Measurements from ENCODE around the gene YRDC.

Gene YRDC

DNA sequence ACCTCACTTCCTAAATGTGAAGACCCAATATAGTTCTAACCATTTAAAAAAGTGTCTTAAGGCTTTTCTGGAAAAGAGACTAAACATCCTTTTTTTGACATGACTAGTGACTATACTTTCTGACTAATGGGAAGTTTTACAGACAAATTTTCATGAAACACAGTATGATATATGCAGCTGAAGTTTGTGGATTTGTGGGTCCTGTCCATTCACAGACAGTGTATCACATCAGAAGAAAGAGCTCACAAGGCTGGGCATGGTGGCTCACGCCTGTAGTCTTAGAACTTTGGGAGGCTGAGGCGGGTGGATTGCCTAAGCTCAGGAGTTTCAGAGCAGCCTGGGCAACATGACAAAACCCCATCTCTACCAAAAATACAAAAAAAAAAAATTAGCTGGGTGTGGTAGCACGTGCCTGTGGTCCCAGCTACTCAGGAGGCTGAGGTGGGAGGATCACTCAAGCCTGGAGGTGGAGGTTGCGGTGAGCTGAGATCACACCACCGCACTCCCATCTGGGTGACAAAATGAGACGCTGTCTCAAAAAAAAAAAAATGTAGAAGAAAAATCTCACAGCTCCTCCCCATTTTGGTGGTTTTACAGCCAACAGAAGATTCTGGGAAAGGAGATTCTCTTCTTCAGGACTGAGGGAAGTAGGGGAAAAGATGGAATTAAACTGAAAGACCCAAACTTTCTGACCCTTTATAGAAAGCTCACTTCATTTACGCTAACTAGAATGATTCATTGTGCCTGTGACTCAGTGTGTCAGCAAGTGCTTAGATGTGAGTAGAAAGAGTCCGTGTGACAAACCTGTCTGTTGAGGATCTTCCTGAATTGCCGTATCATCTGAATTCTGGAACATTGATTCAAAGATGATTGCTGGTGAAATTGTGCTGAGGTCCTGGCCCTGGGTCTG, 15.2 kb upstream of the YRDC start:
- DNase-seq (ENCODE audit: low read depth): no peak

GRCh38 chr1:37821481-37821880, 13.5 kb upstream of the YRDC start:
- no peak for DNase-seq (ENCODE audit: low read depth)

DNA sequence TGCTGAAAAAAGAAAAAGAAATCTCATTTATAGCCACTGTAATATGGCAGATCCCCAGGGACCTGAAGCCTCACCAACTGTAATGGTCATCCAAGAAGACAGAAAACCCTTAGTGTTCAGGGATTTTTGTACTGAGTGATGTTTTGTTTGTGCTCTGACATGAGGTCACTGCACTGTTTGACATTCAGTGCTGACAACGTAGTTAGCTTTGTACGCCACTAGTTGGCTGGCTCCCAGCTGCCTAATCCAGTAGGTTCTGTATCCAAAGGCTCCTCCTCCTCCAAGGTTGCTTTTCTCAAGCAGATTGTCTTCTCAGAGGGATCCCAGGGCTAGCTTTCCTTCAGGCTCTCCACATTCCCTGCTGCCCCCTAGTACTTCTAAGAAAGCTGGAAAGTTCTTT, 9.5 kb upstream of the YRDC start:
- DNase-seq (ENCODE audit: low read depth): no peak

GRCh38 chr1:37814252-37814651, 6.2 kb upstream of the YRDC start:
- DNase-seq (ENCODE audit: low read depth): no peak

DNA sequence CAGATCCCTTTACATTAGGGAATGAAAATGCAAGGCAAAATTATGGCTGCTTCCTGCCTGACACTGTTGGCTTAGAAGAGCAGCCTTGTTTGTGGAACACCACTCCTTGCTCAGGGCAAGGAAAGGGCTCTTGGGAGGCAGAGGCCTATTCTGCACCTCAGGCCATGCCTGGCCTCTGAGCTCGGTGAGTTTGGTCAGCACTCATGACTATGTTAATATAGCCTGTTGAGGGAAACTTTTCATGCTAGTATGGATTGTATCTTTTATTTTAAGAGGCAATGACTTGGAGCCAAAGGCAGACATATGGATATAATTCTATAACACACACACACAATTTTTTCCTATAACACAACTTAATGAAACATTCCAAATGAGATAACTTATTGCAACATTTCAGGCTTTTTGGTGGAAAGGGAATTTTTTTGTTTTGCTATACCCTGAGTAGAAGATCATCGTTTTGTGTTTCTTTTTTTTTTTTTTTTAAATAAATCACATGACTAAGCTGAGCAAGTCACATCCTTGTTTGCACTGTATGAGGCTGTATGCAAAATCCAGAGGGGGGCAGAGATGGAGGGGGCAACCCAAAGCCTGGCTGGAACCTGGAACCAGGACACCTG, 5.6 kb upstream of the YRDC start:
- DNase-seq (ENCODE audit: low read depth): no peak

GRCh38 chr1:37811027-37811655, 3.1 kb upstream of the YRDC start:
- no peak for DNase-seq (ENCODE audit: low read depth)

GRCh38 chr1:37809942-37810341, 1.9 kb upstream of the YRDC start:
- DNase-seq (ENCODE audit: low read depth): no peak

DNA sequence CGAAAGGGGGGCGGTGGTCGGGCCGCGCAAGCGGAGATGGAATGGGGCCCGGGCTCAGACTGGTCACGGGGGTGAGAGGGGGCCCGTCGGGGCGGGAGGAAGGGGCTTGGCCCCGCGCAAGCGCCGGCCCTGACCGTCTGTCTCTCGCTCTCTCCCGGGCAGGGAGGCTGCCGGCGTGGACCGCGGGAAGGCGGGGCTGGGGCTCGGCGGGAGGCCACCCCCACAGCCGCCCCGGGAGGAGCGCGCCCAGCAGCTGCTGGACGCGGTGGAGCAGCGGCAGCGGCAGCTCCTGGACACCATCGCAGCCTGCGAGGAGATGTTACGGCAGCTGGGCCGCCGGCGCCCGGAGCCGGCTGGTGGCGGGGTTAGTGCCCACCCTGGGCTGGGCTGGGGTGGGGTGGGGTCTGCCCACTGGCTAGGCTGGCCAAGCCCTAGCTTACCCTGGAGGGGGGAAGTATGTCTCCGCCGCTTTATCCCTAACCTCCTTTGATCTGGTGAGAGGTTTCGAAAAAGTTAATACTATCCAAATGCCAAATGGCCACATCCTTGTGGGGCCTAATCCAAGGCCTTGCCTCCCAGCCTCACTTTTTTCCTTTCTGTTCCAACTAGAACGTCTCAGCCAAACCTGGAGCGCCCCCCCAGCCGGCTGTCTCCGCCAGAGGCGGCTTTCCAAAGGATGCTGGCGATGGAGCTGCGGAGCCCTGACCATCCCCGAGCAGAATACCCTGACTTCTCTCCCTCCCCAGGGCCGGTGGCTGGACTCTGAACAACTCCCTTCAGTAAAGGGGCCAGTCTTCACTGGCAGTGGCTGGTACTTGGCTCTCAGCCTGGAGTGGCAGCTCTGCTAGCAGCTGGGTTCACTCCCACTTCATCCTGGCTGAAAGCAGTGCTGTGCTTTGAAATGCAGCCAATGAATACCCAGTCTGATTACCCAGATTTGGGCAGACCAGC, 636 bp upstream of the YRDC start:
- no peak for DNase-seq (ENCODE audit: low read depth)

GRCh38 chr1:37807220-37807554, 821 bp downstream of the YRDC start:
- DNase-seq (ENCODE audit: low read depth): no peak

DNA sequence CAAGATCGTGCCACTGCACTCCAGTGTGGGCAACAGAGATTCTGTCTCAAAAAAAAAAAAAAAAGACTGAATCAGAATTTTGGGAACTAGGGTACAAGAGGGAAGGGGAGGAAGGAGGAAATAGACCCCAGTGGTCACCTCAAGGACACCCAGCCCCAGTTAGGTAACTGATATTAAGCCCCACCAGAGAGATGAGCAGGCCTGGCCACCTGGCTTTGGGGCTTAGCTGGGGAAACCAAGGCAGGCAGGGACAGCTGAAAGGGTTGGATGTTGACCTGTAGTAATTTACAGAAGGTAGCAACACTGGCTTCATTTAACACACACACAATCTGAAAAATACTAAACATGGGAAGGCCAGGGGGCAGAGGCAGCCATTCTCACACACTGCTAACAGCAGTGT, 5.6 kb downstream of the YRDC start:
- DNase-seq (ENCODE audit: low read depth): no peak

DNA sequence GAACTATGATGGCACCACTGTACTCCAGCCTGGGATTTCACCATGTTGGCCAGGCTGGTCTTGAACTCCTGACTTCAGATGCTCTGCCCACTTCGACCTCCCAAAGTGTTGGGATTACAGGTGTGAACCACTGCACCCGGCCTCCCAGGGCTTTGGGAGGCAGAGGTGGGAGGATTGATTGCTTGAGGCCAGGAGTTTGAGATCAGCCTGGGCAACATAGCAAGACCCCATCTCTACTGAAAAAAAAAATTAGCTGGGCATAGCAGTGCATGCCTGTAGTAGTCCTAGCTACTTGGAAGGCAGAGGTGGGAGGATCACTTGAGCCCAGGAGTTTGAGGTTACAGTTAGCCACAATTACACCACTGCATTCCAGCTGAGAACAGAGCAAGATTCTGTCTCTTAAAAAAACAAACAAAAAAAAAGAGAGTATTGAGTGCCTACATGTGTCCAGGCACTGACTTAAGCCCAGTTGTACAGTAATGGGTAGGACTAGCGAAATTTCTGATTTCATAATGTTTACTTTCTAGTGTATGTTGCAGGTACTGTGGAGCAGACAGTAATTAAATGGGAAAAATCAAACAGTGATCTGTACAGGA, 10.2 kb downstream of the YRDC start:
- no peak for DNase-seq (ENCODE audit: low read depth)

GRCh38 chr1:37795340-37796125, 12.5 kb downstream of the YRDC start:
- DNase-seq (ENCODE audit: low read depth): no peak

GRCh38 chr1:37794372-37795339, 13.4 kb downstream of the YRDC start:
- DNase-seq (ENCODE audit: low read depth): no peak

GRCh38 chr1:37793773-37794371, 14.1 kb downstream of the YRDC start, which contains the start of gene MANEAL:
Gene MANEAL, plus strand, starts transcription at chr1:37793847. Its CDS starts 336 bp downstream, at chr1:37794183.
- DNase-seq (ENCODE audit: low read depth): no peak

- no peak for DNase-seq (ENCODE audit: low read depth)
Observed at GRCh38 chr1:37792943-37793686, 14.9 kb downstream of the YRDC start.

DNA sequence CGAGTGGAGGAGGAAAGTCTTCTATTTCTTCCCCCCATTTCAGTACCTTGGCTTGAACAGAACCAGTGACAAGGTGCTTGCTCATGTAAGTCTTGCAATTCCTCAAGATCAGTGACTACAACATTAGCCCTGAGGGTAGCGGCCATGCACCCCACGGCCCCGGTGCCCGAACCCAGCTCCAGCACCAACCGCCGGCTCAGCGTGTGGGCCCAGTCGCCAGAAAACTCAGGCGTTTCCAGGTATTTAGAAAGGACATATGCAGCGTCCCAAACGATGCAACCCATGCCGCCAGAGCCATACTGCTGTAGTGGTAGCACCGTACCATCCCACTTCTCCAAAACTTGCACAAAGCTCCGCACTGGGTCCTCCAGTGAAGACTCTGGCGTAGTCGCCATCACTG, 25.5 kb downstream of the YRDC start:
- no peak for DNase-seq (ENCODE audit: low read depth)

DNA sequence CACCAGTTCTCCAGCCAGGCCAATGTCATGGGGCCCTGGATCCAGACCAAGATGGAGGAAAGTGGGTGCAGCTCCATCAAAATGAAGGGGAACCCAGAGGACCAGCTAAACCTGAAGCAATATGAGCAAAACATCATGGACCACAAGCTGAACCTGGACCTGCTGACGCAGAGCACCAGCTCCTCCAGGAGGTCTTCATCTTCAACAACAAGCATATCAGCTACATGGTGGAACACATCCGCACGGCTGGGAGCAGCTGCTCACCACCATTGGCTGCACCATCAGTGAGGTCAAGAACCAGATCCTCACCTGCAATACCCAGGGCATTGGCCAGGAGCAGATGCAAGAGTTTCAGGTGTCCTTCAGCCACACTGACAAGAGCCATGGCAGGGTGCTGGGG, 29.4 kb downstream of the YRDC start:
- no peak for DNase-seq (ENCODE audit: low read depth)

- no peak for DNase-seq (ENCODE audit: low read depth)
Observed at GRCh38 chr1:37776946-37777516, 31.0 kb downstream of the YRDC start.
